Measurements from ENCODE around the gene TCP10L.

DNA sequence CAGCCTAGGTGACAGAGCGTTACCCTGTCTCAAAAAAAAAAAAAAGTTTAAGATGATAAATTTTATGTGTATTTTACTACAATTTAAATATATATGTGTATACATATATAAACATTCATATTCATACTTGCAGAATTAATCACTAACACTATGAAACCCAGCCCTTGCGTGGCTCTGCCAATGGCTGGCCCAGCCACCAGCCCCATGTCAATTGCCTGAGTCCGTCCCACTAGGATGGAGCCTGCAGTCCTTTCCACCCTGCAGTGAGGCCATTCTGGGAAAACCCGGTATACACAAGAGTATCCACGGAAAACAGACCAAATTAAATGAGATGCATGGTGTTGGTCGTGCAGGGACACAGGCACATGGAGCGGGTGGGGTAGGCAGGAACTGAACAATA, 49.7 kb downstream of the TCP10L start:
- TF ChIP-seq POLR2A (IDR thresholded peaks at IDR 0.05), result no peak
- TF ChIP-seq CTCF (IDR thresholded peaks at IDR 0.05), result no peak
- TF ChIP-seq POLR2AphosphoS5 (IDR thresholded peaks at IDR 0.05), result no peak
